Prostate gland (tissue), 2 donors: ENCODE measurements around the gene SLC22A4. TPM values are rescaled to one million over a fixed set of nuclear protein-coding genes. Genes with fewer than 3 reads are reported as not detected.
A peak's percentile ranks its signal among the peaks of the same experiment; 100 is the strongest.

Source experiments
- DNase-seq: peaks from one replicate; pipeline ENCODE4 v3.0.0-alpha.2; 2019; ENCODE audit warnings: low spot score
- H3K27ac ChIP-seq, 2 donors: fragments of 200-600 bp; sonication (generic); 2 replicates each; pipeline ENCODE4 v1.5.1; 2017 to 2019
- H3K27me3 ChIP-seq: fragments of 200-600 bp; sonication (generic); replicated peaks from 2 replicates; pipeline ENCODE4 v1.5.1; 2019; ENCODE audit not compliant: insufficient read depth
- H3K36me3 ChIP-seq, 2 donors: fragments of 200-600 bp; sonication (generic); 1 replicate in 1 of 2; 2 replicates in 1 of 2; pipeline versions ENCODE4 v1.5.1 to v1.8.1; 2017 to 2019
- H3K4me1 ChIP-seq: fragments of 200-600 bp; sonication (generic); replicated peaks from 2 replicates; pipeline ENCODE4 v1.5.1; 2019
- H3K4me3 ChIP-seq, 2 donors: fragments of 200-600 bp; sonication (generic); 2 replicates each; pipeline ENCODE4 v1.5.1; 2017 to 2019
- H3K9me3 ChIP-seq: fragments of 200-600 bp; sonication (generic); 2 replicates; pipeline ENCODE4 v1.5.1; 2017
- CTCF ChIP-seq, 4 experiments: fragments of 200-600 bp in 2 of 4; fragments of 450-650 bp in 2 of 4; sonication (generic) in 2 of 4; IDR thresholded peaks; 1 replicate in 3 of 4; 2 replicates in 1 of 4; pipeline ENCODE4 v1.5.1; 2016 to 2019; ENCODE audit warnings: antibody characterized with exemption in 4 of 4, mild to moderate bottlenecking in 2 of 4, moderate library complexity in 2 of 4
- POLR2A ChIP-seq: fragments of 450-650 bp; IDR thresholded peaks from one replicate; pipeline ENCODE4 v1.6.1; 2016; ENCODE audit warnings: antibody characterized with exemption, mild to moderate bottlenecking
- POLR2AphosphoS5 ChIP-seq: sonication (generic); formaldehyde crosslinking; IDR thresholded peaks from one replicate; pipeline ENCODE4 v1.6.1; 2017; ENCODE audit warnings: antibody characterized with exemption
- WGBS: methylation state at CpG from one replicate; pipeline ENCODE4 v1.1.5; 2018; 5-methylcytosine and 5-hydroxymethylcytosine counted together
- intact Hi-C: fragments of 100-400 bp; cut with DNase I; formaldehyde crosslinking; loops from one replicate; pipeline ENCODE4 v1.14.2; 2022
- total RNA-seq, 2 donors: library from RNA; depleted of rRNA; stranded (reverse); fragments of >200 nt; gene quantifications; one replicate each; pipeline ENCODE4 v1.1.0, GENCODE V29; 2016

Gene SLC22A4
- 1 to 10 TPM; 5.5 to 8.2 TPM for total RNA-seq

GRCh38 chr5:132293992-132294727 is at the start of gene SLC22A4:
Gene SLC22A4, plus strand, starts transcription at chr5:132294394. Its CDS starts 223 bp downstream, at chr5:132294617.
- TF ChIP-seq CTCF (IDR thresholded peaks at IDR 0.05) (no peak), POLR2AphosphoS5 (peak; percentile 76), POLR2A (peak; percentile 84)
- Histone ChIP-seq H3K4me3 (peak within 1 kb of the TSS; percentile 50 to 57), H3K27ac (peak within 1 kb of the TSS; percentile 97), H3K36me3 (no peaks in the 10 kb centered on the region), H3K9me3 (no peaks in the 10 kb centered on the region), H3K27me3 (no peaks in the 10 kb centered on the region), H3K4me1 (peaks cover 6% of the 10 kb centered on the region)
- under 1% methylated on average over 42 of the region's 63 CpGs for WGBS
- intact Hi-C loops = loop anchor here (1.0 to 10.0 kb wide), 4 partner anchors 34 to 201 kb away; partner anchors contain the start of genes IRF1 and P4HA2
- peak; percentile 90 for DNase-seq

GRCh38 chr5:132245593-132245992 is 48.6 kb upstream of the SLC22A4 start:
- Histone ChIP-seq H3K4me3 (no peak overlapping the region), H3K4me1 (no peaks in the 10 kb centered on the region), H3K9me3 (no peaks in the 10 kb centered on the region), H3K27me3 (no peaks in the 10 kb centered on the region), H3K36me3 (no peaks in the 10 kb centered on the region), H3K27ac (no peak overlapping the region)
- TF ChIP-seq POLR2AphosphoS5 (peak; percentile 34), CTCF (IDR thresholded peaks at IDR 0.05) (no peak), POLR2A (no peak)
- intact Hi-C loops = no loop called here
- DNase-seq = no peak
- WGBS = 12% methylated on average over 1 of the region's 1 CpG

DNA sequence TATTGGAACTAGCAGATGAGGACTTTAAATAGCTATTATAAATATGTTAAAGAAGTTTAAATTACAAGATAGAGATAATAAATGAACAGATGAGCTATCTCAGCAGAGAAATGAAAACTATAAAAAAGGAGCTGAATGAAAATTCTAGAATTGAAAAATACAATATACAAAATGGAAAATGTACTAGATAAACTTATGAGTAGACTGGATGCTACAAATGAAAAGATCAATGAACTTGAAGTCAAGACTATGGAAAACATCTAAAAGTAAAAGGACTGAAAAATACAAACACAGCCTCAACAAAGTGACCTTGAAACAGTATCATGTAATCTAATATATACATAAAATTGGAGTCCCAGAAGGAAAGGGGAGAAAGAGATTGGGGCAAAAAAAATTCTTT is 47.4 kb upstream of the SLC22A4 start:
- Histone ChIP-seq H3K27ac (no peak overlapping the region), H3K4me3 (no peak overlapping the region), H3K9me3 (no peaks in the 10 kb centered on the region), H3K36me3 (no peaks in the 10 kb centered on the region), H3K4me1 (no peaks in the 10 kb centered on the region), H3K27me3 (no peaks in the 10 kb centered on the region)
- DNase-seq = no peak
- intact Hi-C loops = no loop called here
- TF ChIP-seq POLR2AphosphoS5 (no peak), POLR2A (no peak), CTCF (IDR thresholded peaks at IDR 0.05) (no peak)

GRCh38 chr5:132250547-132250946 is 43.6 kb upstream of the SLC22A4 start:
- Histone ChIP-seq H3K9me3 (no peaks in the 10 kb centered on the region), H3K4me1 (no peaks in the 10 kb centered on the region), H3K36me3 (no peaks in the 10 kb centered on the region), H3K27ac (no peak overlapping the region), H3K27me3 (no peaks in the 10 kb centered on the region), H3K4me3 (no peak overlapping the region)
- no peak for TF ChIP-seq POLR2A
- no peak for DNase-seq
- intact Hi-C loops = loop anchor here (10.0 kb wide), 1 partner anchor 244 kb away; the partner anchor contains the start of gene IRF1
- 94% methylated on average over 2 of the region's 2 CpGs for WGBS

DNA sequence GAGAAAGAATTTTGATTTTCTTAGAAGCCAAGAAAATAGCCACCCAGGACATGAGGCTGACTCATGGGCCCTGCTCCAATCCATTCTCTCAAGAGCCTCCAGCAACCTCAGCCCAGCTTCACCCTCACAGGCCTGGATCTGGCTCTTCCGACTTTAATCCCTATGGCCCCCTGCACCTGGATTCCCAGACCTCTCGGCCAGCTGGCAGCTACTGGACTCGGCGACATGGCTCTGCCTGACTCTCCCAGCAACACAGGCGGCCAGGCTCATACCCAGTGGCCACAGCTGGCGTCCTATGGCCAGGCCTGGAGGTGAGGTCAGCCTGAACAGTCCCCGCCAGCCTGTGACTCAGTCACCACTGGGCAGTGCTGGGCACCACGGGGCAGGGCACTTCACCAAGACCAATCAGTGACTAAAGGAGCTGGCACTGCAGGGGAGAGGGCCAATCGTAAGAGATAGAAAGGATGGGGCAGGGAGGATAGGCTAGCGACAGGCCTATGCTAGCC is 42.9 kb upstream of the SLC22A4 start:
- intact Hi-C loops = loop anchor here (10.0 kb wide), 1 partner anchor 244 kb away; the partner anchor contains the start of gene IRF1
- no peak overlapping the region for H3K4me3 ChIP-seq
- no peaks in the 10 kb centered on the region for H3K27me3 ChIP-seq
- DNase-seq = no peak
- no peak for TF ChIP-seq POLR2A
- no peak for TF ChIP-seq POLR2AphosphoS5
- no peak for TF ChIP-seq CTCF (IDR thresholded peaks at IDR 0.05)
- no peak overlapping the region for H3K27ac ChIP-seq
- WGBS = 92% methylated on average over 10 of the region's 10 CpGs
- H3K9me3 ChIP-seq = no peaks in the 10 kb centered on the region
- H3K36me3 ChIP-seq = no peaks in the 10 kb centered on the region
- H3K4me1 ChIP-seq = no peaks in the 10 kb centered on the region
